HL-60 (cell line): ENCODE measurements around the gene ERCC1.

Experiments used
- DNase-seq, 2 experiments: peaks; one replicate each; pipeline ENCODE4 v3.0.0-alpha.2; 2010 to 2020; ENCODE audit warnings: low read depth in 1 of 2, low spot score in 1 of 2
- H3K27ac ChIP-seq: fragments of 250-450 bp; sonication (Bioruptor Pico); replicated peaks from 2 replicates; pipeline ENCODE4 v1.5.1; 2020; ENCODE audit warnings: mild to moderate bottlenecking, moderate library complexity
- H3K27me3 ChIP-seq: fragments of 250-450 bp; sonication (Bioruptor Pico); 2 replicates; pipeline ENCODE4 v1.5.1; 2021; ENCODE audit warnings: mild to moderate bottlenecking, moderate library complexity; ENCODE audit not compliant: insufficient read depth, poor library complexity, severe bottlenecking
- H3K4me3 ChIP-seq: replicated peaks from 2 replicates; pipeline ENCODE4 v1.5.1; 2011; ENCODE audit warnings: mild to moderate bottlenecking, control low read depth, low read length; ENCODE audit not compliant: insufficient read depth
- GABPA ChIP-seq: IDR thresholded peaks from 2 replicates; pipeline ENCODE4 v1.6.1; 2012; ENCODE audit warnings: low read depth
- POLR2AphosphoS5 ChIP-seq: IDR thresholded peaks from 2 replicates; pipeline ENCODE4 v1.6.1; 2012; ENCODE audit warnings: low read depth
- SPI1 ChIP-seq: IDR thresholded peaks from 2 replicates; pipeline ENCODE4 v1.6.1; 2012; ENCODE audit warnings: low read depth, mild to moderate bottlenecking, borderline replicate concordance
- TF ChIP-seq, protein P1 (sequence below): IDR thresholded peaks from 2 replicates; pipeline ENCODE4 v1.6.1; 2012; ENCODE audit warnings: low read depth; ENCODE audit not compliant: insufficient replicate concordance
- TF ChIP-seq, protein P2 (sequence below): IDR thresholded peaks from one replicate; pipeline ENCODE4 v1.5.1; 2011; ENCODE audit warnings: low read length, control low read depth, inconsistent platforms; ENCODE audit not compliant: insufficient read depth

Gene ERCC1

DNA sequence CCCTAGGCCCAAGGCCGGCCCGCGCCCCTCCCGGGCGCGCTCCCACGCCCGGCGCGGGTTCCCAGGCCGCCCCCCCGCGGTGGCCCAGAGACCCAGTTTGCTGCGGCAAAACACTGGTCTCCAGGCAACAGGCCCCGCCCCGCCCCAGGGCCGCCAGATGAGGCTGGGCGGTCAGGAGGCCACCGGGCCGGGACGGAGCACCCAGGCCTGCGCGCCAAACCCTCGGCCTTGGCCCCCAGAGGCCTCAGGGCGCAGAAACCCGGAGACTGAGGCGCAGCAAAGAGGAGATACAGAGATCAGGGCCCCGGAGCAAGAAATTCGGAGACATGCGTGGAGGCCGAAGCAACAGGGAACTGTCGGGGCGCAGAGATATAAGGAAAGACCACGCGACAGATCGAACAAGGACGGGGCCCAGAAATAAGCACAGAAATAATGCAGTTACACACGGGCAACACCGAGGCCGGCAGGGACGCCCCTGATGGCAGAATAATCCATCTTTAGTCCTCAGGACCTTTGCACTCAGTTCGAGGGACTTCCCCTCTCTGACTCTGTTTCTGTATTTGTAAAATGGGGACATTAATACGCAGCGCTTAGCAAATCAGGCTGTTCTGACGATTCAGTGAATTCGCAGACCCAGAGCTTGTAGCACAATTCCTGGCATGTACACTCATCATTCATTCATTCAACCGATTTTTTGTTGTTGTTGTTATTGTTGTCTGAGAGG, 20.8 kb upstream of the ERCC1 start:
- Histone ChIP-seq H3K27ac (peak overlapping the region; percentile 60), H3K4me3 (no peak overlapping the region), H3K27me3 (no peaks in the 10 kb centered on the region)
- DNase-seq: peak; percentile 68 to 78
- TF ChIP-seq, protein P1, sequence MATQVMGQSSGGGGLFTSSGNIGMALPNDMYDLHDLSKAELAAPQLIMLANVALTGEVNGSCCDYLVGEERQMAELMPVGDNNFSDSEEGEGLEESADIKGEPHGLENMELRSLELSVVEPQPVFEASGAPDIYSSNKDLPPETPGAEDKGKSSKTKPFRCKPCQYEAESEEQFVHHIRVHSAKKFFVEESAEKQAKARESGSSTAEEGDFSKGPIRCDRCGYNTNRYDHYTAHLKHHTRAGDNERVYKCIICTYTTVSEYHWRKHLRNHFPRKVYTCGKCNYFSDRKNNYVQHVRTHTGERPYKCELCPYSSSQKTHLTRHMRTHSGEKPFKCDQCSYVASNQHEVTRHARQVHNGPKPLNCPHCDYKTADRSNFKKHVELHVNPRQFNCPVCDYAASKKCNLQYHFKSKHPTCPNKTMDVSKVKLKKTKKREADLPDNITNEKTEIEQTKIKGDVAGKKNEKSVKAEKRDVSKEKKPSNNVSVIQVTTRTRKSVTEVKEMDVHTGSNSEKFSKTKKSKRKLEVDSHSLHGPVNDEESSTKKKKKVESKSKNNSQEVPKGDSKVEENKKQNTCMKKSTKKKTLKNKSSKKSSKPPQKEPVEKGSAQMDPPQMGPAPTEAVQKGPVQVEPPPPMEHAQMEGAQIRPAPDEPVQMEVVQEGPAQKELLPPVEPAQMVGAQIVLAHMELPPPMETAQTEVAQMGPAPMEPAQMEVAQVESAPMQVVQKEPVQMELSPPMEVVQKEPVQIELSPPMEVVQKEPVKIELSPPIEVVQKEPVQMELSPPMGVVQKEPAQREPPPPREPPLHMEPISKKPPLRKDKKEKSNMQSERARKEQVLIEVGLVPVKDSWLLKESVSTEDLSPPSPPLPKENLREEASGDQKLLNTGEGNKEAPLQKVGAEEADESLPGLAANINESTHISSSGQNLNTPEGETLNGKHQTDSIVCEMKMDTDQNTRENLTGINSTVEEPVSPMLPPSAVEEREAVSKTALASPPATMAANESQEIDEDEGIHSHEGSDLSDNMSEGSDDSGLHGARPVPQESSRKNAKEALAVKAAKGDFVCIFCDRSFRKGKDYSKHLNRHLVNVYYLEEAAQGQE: no peak
- TF ChIP-seq POLR2AphosphoS5 (no peak), SPI1 (no peak), GABPA (no peak)
- TF ChIP-seq, protein P2, sequence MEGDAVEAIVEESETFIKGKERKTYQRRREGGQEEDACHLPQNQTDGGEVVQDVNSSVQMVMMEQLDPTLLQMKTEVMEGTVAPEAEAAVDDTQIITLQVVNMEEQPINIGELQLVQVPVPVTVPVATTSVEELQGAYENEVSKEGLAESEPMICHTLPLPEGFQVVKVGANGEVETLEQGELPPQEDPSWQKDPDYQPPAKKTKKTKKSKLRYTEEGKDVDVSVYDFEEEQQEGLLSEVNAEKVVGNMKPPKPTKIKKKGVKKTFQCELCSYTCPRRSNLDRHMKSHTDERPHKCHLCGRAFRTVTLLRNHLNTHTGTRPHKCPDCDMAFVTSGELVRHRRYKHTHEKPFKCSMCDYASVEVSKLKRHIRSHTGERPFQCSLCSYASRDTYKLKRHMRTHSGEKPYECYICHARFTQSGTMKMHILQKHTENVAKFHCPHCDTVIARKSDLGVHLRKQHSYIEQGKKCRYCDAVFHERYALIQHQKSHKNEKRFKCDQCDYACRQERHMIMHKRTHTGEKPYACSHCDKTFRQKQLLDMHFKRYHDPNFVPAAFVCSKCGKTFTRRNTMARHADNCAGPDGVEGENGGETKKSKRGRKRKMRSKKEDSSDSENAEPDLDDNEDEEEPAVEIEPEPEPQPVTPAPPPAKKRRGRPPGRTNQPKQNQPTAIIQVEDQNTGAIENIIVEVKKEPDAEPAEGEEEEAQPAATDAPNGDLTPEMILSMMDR: no peak

DNA sequence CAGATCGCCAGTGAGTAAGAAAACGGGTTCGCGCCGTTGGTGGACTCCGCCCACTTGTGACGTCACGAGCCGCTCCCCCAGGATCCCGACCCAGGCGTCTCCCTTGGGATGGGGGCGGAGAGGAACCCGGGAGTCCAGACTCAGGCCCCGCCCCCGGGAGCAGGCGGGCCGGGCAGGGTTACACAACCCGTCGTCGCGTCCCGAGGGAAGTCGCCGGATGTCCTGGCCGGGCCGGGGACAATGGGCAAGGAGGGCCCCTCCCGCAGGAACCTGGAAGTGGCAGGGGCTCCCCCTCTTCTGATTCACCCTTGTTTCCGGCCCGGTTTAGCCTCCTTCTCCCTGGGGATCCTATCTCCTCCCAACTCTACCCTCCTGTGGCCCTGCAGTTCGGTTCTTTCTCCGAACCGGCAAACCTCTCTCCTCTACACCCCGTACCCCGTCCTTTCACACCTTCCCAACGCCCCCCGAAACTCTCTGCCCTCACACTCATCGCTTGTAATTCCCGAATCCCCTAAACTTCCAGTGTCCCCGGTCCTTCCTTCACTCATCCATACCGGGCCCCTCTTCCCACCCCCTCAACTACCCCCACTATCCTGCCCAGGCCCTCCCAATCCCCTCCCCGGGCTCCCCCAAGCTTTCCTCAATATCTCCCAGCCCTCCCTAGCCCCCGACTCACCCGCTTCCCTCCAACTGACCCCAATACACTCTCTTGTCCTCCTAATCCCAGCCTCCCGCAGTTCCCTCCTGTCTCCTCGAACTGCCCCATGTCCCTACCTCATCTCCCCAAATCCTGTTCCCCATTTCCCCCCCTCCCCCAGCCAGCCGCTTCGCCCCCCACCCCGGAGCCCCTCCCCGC, 20.0 kb upstream of the ERCC1 start:
- no peaks in the 10 kb centered on the region for H3K27me3 ChIP-seq
- H3K4me3 ChIP-seq: peak overlapping the region; percentile 34
- peak overlapping the region; percentile 50 for H3K27ac ChIP-seq
- TF ChIP-seq POLR2AphosphoS5: no peak
- TF ChIP-seq, protein P1: no peak
- no peak for TF ChIP-seq SPI1
- no peak; the same call in 1 of the 2 replicates for TF ChIP-seq GABPA
- TF ChIP-seq, protein P2: no peak
- peak; percentile 50 to 97 for DNase-seq

DNA sequence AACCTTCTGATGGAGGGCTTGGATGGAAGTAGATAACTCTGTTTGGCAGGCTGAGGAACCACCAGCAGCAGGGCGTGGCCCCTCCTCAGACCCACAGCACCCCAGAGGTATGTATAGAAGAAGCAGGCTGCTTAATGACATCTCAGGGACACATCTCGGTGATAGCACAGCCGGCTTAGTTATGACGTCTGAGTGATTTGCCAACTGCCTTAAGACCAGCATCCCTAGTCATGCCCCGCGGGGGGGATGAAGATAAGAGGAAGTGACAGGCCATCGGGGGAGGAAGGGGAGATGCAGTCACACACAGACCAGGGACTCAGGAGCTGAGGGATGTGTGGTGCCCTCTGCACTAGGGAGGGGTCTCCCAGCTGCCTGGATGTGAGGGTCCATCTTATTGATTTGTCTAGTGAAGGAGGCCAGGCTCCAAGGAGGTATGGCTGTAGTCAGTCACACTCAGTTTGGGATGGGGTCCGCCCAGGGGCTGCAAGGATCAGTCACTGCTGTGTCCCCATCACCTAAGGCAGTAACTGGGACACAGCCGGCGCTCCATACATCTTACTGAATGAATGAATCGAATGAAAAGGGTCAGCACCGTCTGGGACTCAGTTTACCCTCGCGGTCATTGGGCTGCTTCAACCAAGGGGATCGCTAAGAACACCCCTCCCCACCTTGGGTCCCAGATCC, 19.2 kb upstream of the ERCC1 start:
- peak overlapping the region; percentile 34 for H3K4me3 ChIP-seq
- peak overlapping the region; percentile 50 for H3K27ac ChIP-seq
- TF ChIP-seq POLR2AphosphoS5: no peak
- TF ChIP-seq, protein P1: no peak
- peak; percentile 41; the same call in 1 of the 2 replicates for TF ChIP-seq GABPA
- peak; percentile 97 for TF ChIP-seq SPI1
- peak; percentile 86 to 89 for DNase-seq
- no peaks in the 10 kb centered on the region for H3K27me3 ChIP-seq
